Tibial nerve (tissue), 4 donors: ENCODE results near the gene CFHR5. TPM values are rescaled to one million over a fixed set of nuclear protein-coding genes. Genes with fewer than 3 reads are reported as not detected.
"Not testable (repeated sequence)": the region's sequence is repeated elsewhere in the genome, so short reads cannot be mapped to it uniquely, and the experiment has no call there.

ENCODE experiments used
- DNase-seq, 2 donors: peaks; one replicate each; pipeline ENCODE4 v3.0.0-alpha.2; 2019; ENCODE audit warnings: low spot score in 2 of 2
- H3K27ac ChIP-seq, 4 donors: fragments of 200-600 bp; sonication (generic) in 3 of 4; one replicate each; pipeline ENCODE4 v1.5.1; 2017 to 2019; ENCODE audit warnings: mild to moderate bottlenecking in 1 of 4
- H3K27me3 ChIP-seq, 2 donors: fragments of 200-600 bp; sonication (generic) in 1 of 2; one replicate each; pipeline versions ENCODE4 v1.5.1 to v1.6.0; 2017 to 2019
- H3K36me3 ChIP-seq, 3 donors: fragments of 200-600 bp; sonication (generic); one replicate each; pipeline ENCODE4 v1.5.1; 2018 to 2019
- H3K4me1 ChIP-seq, 4 donors: fragments of 200-600 bp; sonication (generic) in 3 of 4; one replicate each; pipeline ENCODE4 v1.5.1; 2017 to 2019
- H3K4me3 ChIP-seq, 4 donors: fragments of 200-600 bp; sonication (generic) in 3 of 4; one replicate each; pipeline ENCODE4 v1.5.1; 2017 to 2019; ENCODE audit warnings: mild to moderate bottlenecking in 1 of 4, moderate library complexity in 1 of 4
- H3K9me3 ChIP-seq, 4 donors: fragments of 200-600 bp; sonication (generic) in 3 of 4; one replicate each; pipeline ENCODE4 v1.5.1; 2017 to 2019
- EP300 ChIP-seq, 2 donors: sonication (generic); formaldehyde crosslinking; IDR thresholded peaks; one replicate each; pipeline ENCODE4 v1.6.1; 2017; ENCODE audit warnings: antibody characterized with exemption in 2 of 2, mild to moderate bottlenecking in 1 of 2
- POLR2A ChIP-seq, 2 donors: fragments of 450-650 bp; IDR thresholded peaks; one replicate each; pipeline ENCODE4 v1.6.1; 2017; ENCODE audit warnings: antibody characterized with exemption in 2 of 2, mild to moderate bottlenecking in 2 of 2, moderate library complexity in 2 of 2
- WGBS, 2 donors: methylation state at CpG; one replicate each; pipeline ENCODE4 v1.1.5; 2018; 5-methylcytosine and 5-hydroxymethylcytosine counted together
- total RNA-seq, 4 donors: library from RNA; depleted of rRNA; stranded (reverse); fragments of >200 nt; gene quantifications; one replicate each; pipeline ENCODE4 v1.1.0, GENCODE V29; 2016
- TF ChIP-seq, protein P1 (sequence below), 5 experiments: fragments of 200-600 bp in 3 of 5; fragments of 450-650 bp in 2 of 5; sonication (generic) in 3 of 5; IDR thresholded peaks; one replicate each; pipeline ENCODE4 v1.5.1; 2016 to 2019; ENCODE audit warnings: antibody characterized with exemption in 5 of 5, mild to moderate bottlenecking in 3 of 5, moderate library complexity in 2 of 5

CFHR5 gene
- total RNA-seq, 4 donors from 2014 or later = not detected

DNA sequence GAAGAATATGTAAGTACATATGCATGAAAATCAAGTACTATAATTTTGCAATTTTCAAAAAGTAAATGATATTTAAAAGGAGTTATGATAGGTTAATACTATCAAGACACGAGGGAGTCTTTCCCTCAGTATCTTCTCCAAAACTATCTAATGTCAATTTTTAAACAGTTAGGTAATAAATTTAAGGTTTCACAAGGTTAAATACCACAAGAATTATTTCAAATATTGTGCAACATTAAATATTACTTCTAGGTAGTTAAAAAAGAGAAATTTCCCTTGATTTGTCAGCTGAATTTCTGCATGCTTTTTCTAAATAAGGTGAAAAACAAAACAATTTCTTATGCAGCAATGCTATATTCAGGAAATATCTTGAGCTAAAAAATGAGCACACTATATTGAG is 3.5 kb downstream of the CFHR5 start:
- H3K27me3 ChIP-seq = no peaks in the 10 kb centered on the region
- no peak overlapping the region for H3K27ac ChIP-seq
- H3K36me3 ChIP-seq = no peaks in the 10 kb centered on the region
- 80 to 91% methylated on average over 1 of the region's 1 CpG for WGBS, 2 donors
- TF ChIP-seq POLR2A (IDR thresholded peaks at IDR 0.05) (no peak), EP300 (IDR thresholded peaks at IDR 0.05) (no peak)
- TF ChIP-seq, protein P1, sequence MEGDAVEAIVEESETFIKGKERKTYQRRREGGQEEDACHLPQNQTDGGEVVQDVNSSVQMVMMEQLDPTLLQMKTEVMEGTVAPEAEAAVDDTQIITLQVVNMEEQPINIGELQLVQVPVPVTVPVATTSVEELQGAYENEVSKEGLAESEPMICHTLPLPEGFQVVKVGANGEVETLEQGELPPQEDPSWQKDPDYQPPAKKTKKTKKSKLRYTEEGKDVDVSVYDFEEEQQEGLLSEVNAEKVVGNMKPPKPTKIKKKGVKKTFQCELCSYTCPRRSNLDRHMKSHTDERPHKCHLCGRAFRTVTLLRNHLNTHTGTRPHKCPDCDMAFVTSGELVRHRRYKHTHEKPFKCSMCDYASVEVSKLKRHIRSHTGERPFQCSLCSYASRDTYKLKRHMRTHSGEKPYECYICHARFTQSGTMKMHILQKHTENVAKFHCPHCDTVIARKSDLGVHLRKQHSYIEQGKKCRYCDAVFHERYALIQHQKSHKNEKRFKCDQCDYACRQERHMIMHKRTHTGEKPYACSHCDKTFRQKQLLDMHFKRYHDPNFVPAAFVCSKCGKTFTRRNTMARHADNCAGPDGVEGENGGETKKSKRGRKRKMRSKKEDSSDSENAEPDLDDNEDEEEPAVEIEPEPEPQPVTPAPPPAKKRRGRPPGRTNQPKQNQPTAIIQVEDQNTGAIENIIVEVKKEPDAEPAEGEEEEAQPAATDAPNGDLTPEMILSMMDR (IDR thresholded peaks at IDR 0.05) = no peak
- no peaks in the 10 kb centered on the region for H3K4me1 ChIP-seq
- no peak overlapping the region for H3K4me3 ChIP-seq
- no peak for DNase-seq
- H3K9me3 ChIP-seq = no peaks in the 10 kb centered on the region

DNA sequence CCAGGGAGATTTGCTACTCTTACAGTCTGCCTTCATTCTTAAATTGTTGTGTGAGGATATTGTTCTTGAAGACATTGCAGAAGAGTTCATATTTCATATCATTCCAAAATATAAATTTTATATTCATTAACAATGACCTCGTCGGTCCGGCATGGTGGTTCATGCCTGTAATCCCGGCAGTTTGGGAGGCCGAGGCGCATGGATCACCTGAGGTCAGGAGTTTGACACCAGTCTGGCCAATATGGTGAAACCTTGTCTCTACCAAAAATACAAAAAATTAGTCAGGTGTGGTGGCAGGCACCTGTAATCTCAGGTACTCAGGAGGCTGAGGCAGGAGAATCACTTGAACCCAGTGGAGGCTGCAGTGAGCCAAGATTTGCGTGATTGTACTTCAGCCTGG is 4.9 kb downstream of the CFHR5 start:
- 87 to 91% methylated on average over 7 of the region's 7 CpGs for WGBS, 2 donors
- H3K36me3 ChIP-seq, H3K27ac ChIP-seq, H3K9me3 ChIP-seq, H3K4me1 ChIP-seq, H3K4me3 ChIP-seq, DNase-seq, H3K27me3 ChIP-seq: not testable (repeated sequence)

GRCh38 chr1:196991919-196992651 is 14.7 kb downstream of the CFHR5 start:
- 67% methylated on average over 11 of the region's 11 CpGs for WGBS, 2 donors
- DNase-seq, H3K9me3 ChIP-seq, H3K4me1 ChIP-seq, H3K27me3 ChIP-seq, H3K36me3 ChIP-seq, H3K27ac ChIP-seq, H3K4me3 ChIP-seq: not testable (repeated sequence)

DNA sequence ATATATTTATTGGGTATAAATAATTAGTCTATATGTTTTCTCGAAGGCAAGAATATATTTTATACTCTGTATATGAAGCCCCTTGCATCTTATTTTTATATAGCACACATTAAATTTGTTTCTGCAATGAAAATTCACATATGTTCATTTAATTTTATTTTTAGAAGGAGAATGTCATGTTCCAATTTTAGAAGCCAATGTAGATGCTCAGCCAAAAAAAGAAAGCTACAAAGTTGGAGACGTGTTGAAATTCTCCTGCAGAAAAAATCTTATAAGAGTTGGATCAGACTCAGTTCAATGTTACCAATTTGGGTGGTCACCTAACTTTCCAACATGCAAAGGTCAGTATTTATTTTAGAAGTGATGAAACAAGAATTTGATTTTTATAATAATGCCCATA is 16.6 kb downstream of the CFHR5 start:
- no peak overlapping the region for H3K27ac ChIP-seq

GRCh38 chr1:196997423-196997822 is 20.1 kb downstream of the CFHR5 start:
- H3K4me1 ChIP-seq = peaks cover 0 to 6% (median 0%) of the 10 kb centered on the region in 4 donors
- DNase-seq = no peak
- no peaks in the 10 kb centered on the region for H3K27me3 ChIP-seq
- TF ChIP-seq POLR2A (IDR thresholded peaks at IDR 0.05) (no peak), EP300 (IDR thresholded peaks at IDR 0.05) (no peak)
- TF ChIP-seq, protein P1 (IDR thresholded peaks at IDR 0.05) = no peak
- H3K36me3 ChIP-seq = no peaks in the 10 kb centered on the region
- WGBS, 2 donors = 53 to 67% methylated on average over 1 of the region's 1 CpG
- H3K27ac ChIP-seq = no peak overlapping the region
- H3K4me3 ChIP-seq = no peak overlapping the region
- H3K9me3 ChIP-seq = no peaks in the 10 kb centered on the region

More for the DNA sequence above, 16.6 kb downstream of the CFHR5 start:
- Histone ChIP-seq H3K4me3 (no peak overlapping the region), H3K27me3 (no peaks in the 10 kb centered on the region), H3K9me3 (no peaks in the 10 kb centered on the region), H3K36me3 (no peaks in the 10 kb centered on the region), H3K4me1 (peaks cover 0 to 6% (median 0%) of the 10 kb centered on the region in 4 donors)
- no peak for DNase-seq
- TF ChIP-seq POLR2A (IDR thresholded peaks at IDR 0.05) (no peak), EP300 (IDR thresholded peaks at IDR 0.05) (no peak)
- TF ChIP-seq, protein P1 (IDR thresholded peaks at IDR 0.05) = no peak
- WGBS, 2 donors = 68 to 77% methylated on average over 2 of the region's 2 CpGs

GRCh38 chr1:197001828-197002227 is 24.5 kb downstream of the CFHR5 start:
- WGBS, 2 donors = 64 to 73% methylated on average over 2 of the region's 2 CpGs
- H3K9me3 ChIP-seq = no peaks in the 10 kb centered on the region
- H3K27ac ChIP-seq = no peak overlapping the region
- H3K4me1 ChIP-seq = peaks cover 0 to 6% (median 0%) of the 10 kb centered on the region in 4 donors
- TF ChIP-seq, protein P1 (IDR thresholded peaks at IDR 0.05) = no peak
- no peak for TF ChIP-seq POLR2A (IDR thresholded peaks at IDR 0.05)
- no peak for TF ChIP-seq EP300 (IDR thresholded peaks at IDR 0.05)
- no peak overlapping the region for H3K4me3 ChIP-seq
- no peak for DNase-seq
- H3K36me3 ChIP-seq = no peaks in the 10 kb centered on the region
- H3K27me3 ChIP-seq = no peaks in the 10 kb centered on the region
